Stimulated activated CD8-positive, alpha-beta memory T cell treated with anti-CD3 and anti-CD28 coated beads, Interleukin-7, amount 100 ng/mL, for 48 hours (primary cell): Measurements from ENCODE around the gene PIR.

Experiments used
- DNase-seq, 2 donors: peaks; one replicate each; pipeline ENCODE4 v3.0.0-alpha.2; 2020; ENCODE audit warnings: low read depth in 1 of 2; ENCODE audit errors: extremely low read depth in 1 of 2

Gene PIR

GRCh38 chrX:15492469-15492868 is 664 bp downstream of the PIR start:
- DNase-seq: no peak

- no peak for DNase-seq
Measured at GRCh38 chrX:15483891-15484290, 9.2 kb downstream of the PIR start.

- no peak for DNase-seq
Measured at GRCh38 chrX:15475486-15475885, 17.6 kb downstream of the PIR start.

- no peak for DNase-seq
Measured at GRCh38 chrX:15475021-15475420, 18.1 kb downstream of the PIR start.

DNA sequence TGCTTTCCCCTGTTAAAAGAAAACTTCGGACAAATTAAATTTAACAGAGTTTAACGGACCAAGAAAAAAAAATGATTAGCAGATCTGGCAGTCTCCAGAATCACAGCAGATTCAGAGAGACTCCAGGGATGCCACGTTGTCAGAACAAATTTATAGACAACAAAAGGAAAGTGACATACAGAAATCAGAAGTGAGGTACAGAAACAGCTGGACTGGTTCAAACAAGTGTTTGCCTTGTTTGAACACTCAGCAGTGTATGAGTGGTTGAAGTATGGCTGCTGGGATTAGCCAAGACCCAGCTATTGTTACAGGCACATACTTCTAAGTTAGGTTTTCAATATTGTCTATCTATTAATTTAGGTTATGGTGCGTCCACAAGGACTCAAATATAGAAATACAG is 19.1 kb downstream of the PIR start:
- no peak for DNase-seq

- no peak for DNase-seq
Measured at GRCh38 chrX:15472531-15472930, 20.6 kb downstream of the PIR start.

- peak; percentile 13 to 20 for DNase-seq
Measured at GRCh38 chrX:15471028-15471427, 22.1 kb downstream of the PIR start.

GRCh38 chrX:15469613-15470012 is 23.5 kb downstream of the PIR start:
- no peak for DNase-seq

DNA sequence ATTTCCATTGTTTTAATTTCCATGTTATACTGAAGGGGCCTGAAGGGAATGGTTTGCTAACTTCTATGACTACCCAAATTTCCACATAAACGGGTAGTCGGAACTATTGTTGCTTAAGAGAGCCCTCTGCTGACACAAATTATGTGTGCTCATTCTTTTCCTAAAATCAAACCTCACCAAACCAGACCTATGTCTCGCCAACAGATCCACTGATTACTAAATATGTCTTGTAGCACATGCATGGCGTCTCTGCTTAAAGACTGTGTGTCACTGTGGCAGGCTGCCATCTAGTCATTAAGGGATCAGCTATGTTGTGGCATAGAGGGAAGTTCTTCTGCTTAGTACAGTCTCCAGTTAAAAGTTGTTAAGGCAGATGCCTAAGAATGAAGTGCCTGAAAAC is 25.1 kb downstream of the PIR start:
- no peak for DNase-seq

- DNase-seq: no peak
Measured at GRCh38 chrX:15465896-15466651, 27.1 kb downstream of the PIR start.

GRCh38 chrX:15465347-15465746 is 27.8 kb downstream of the PIR start:
- no peak for DNase-seq

DNA sequence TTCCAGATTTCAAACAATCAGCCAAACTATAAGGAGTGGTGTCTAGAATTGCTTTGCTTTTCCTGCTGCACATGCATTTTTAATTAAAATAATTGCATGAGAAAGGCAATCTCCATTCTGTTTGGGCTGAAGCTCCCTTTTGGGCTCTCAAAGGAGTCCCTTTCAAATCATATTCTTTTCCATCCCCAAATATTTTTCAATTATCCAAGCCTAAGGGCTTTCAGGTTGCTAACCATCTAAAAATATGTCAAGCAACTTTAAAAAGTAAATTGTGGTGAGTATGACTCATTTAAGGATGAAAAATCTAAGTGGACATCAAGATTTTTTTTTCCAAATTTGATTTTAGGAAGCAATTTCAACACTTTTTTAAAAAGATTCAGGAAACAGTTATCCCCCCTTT is 28.4 kb downstream of the PIR start:
- no peak for DNase-seq

GRCh38 chrX:15451913-15452312 is 41.2 kb downstream of the PIR start:
- no peak for DNase-seq

DNA sequence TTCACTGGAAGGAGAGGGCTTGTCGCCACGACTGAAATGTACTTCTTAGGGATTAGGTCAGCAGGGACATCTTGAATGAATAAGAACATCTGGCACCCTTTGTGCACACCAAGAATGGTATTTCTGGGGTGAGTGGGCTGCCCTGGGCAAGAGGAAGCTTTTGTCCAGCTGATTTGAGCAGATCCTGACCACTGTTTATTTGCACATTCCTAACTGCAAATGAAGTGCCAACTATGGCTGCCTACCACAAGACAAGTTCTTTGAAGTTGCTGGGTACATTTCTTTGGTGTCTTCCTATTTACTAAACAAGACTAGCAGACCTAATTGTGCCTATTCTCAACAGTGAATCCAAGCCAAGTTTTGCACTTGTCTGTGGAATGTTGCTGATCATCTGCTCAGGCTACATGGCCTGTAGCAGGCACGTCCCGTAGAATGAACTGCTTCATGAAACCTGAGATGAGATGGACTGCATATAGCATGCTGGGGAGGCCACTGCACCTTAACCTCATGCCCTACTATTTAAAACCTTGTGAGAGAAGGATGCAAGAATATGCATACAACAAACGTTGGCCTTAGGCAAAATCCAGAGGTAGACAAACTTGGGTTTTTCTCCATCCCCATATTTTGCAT is 45.0 kb downstream of the PIR start:
- no peak for DNase-seq

GRCh38 chrX:15441464-15441863 is 51.7 kb downstream of the PIR start:
- no peak for DNase-seq

DNA sequence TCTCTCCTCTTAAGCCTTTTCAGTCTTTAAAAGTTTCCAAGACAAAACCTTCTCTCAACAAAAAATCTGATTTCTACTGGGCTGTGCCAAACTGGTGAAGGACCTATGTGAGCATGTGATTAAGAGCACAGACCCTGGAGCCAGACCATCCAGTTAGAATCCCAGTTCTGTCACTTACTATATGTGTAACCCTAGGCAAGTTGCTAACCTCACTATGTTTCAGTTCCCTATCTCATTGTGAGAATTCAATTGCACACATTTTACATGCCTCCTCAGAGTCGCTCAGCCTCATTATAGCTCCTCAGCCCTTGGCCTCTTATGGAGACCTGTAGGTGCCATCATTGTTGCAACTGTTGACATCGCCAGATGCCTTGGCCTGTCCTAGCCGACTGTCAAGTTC is 54.8 kb downstream of the PIR start:
- DNase-seq: no peak

- no peak for DNase-seq
Measured at GRCh38 chrX:15437724-15438123, 55.4 kb downstream of the PIR start.

DNA sequence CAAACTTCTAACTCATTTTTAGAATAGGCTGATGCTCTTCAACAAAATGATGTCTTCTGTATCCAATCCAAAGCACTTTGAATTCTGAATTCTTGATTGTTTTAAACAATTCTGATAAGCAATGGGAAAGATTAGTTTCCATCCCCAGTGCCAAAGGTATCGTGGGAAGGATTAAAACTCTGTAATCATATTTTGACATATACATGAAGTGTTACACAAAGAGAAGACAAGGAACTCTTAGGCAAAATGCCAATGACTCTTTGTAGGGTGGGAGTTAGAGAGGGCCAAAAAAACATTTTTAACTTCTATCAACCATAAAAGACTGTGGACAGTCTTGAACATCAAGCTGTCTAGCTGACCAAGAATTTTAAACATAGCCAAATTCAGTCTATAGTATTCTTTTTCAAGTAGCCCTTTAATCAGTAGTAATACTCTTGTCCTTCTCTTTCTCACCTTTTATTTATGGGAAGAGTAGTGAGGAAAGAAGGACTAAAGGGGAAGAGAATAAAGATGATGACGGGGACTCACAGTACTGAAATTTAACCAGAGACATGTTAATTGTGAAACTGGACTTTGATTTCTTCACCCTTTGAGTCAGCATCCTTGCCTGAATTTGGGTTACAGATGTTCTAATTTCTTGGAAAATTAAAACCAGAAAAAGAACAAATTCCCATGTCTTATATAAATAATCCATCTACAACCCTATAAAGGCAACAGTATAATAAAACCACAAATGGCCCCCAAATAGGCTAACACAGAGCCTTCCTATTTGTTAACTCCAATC is 57.1 kb downstream of the PIR start:
- DNase-seq: no peak

DNA sequence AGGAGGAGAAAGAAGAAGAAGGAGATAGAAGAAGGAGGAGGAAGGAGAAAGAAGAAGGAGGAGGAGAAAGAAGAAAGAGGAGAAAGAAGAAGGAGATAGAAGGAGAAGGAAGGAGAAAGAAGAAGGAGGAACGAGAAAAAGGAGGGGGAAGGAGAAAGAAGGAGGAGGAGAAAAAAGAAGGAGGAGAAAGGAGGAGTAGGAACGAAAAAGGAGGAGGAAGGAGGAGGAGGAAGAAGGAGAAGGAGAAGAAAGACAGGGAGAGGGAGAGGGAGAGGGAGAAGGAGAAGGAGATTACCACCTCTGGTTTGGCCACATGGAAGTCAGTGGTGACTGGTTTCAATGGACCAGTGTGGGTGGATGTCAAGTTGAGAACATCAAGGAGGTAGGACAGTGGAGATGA is 58.9 kb downstream of the PIR start:
- no peak for DNase-seq

DNA sequence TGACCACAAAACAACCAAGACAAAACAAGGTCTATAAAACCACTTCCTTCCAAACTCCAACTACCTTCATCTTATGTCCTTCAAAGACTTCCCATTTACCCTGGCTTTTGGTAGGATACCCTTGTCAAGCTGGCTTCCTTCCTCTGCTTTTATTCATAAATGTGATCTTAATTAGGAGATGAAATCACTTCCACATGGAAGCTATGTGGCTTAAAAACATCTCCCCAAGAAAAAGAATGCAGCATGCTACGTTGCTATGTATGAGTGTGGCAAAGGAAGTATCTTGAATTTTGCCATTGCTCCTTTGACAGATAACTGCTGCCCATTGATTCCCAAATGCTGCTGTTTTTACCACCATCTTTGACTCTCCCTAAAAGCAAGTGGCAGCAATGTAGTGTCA is 62.5 kb downstream of the PIR start:
- DNase-seq: no peak

DNA sequence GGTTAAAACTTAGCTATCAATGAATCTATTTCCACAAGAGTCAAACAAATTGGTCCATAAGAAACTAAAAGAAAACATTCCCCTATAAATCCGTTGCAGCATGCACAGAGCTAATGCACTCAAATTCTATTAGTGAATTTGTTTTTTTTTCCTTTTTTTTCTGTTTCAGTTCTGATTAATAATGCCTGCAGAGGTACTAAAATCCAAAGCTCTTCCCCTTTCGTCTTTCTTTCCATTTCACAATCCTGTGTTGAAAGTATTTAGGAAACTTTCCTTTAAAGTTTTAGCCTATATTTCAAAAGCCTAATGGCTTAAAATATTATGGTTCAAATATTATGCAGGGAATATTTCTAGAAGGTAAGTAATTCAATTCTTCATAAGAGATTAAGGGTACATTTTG is 63.1 kb downstream of the PIR start:
- no peak for DNase-seq

DNA sequence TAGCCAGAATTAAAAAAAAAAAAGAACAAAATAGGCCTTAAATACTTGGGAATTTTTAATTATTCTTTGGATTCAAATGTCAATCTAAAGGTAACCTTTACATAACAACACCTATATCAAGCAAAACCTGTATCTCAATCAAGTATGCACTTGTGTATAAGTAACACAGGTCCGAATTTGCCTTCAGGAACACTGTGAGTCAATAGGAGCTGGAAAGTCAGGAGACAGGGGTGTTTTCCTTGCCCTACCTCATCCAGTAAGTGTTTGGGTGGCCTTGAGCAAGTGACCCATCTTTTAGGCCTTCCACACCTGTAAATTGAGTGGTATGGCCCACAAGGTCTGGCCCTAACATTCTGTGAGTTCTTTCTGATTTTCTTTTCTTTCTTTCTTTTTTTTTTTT is 68.1 kb downstream of the PIR start:
- no peak for DNase-seq
